ENCODE measurements around the gene KCNJ12.
A peak's percentile ranks its signal among the peaks of the same experiment; 100 is the strongest.
"Not testable (repeated sequence)": the region's sequence is repeated elsewhere in the genome, so short reads cannot be mapped to it uniquely, and the experiment has no call there.

Gene KCNJ12

DNA sequence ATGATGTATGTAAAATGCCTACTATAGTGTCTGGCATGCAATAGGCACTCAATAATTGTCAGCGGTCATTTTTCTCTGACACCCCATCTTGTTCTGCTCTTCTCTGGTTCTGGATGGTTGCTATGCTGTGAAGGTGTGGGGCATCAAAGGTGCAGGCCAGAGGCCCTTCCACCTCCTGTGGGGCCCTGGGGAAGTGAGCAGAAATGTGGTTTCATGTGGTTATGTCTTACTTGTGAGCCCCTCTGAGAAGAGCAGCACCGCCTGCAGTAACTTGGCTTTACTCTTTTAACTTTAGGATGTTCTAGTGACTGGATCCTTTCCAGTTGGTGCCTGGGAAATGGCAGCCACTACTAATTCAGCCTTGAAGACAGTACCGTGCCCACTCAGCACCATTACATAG lies 32.1 kb downstream of the KCNJ12 start:
- DNase-seq (ENCODE audit: low read depth), result not testable (repeated sequence)

DNA sequence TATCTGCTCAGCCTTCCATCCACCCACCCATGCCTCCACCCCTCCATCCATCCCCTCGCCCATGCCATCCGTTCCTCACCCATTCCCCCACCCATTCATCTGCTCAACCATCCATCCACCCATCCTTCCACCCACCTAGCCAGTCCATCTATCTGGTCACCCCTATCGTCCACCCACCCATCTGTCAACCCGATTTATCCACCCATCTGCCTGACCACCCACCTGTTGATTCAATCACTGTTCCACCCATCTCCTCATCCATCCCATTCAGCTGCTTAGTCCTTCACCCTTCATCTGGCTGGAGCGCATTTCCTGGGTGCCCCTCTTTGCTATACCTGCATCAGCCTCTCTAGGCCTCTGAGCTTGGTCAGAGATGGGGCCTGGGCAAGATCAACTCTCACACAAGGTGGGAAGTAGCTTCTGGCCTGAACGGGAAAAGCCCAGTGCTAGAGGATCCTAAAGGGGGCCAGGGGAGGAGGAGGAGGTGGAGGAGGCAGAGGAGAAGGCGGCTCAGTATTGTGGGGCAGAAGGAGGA lies 32.7 kb downstream of the KCNJ12 start:
- not testable (repeated sequence) for DNase-seq (ENCODE audit: low read depth)

DNA sequence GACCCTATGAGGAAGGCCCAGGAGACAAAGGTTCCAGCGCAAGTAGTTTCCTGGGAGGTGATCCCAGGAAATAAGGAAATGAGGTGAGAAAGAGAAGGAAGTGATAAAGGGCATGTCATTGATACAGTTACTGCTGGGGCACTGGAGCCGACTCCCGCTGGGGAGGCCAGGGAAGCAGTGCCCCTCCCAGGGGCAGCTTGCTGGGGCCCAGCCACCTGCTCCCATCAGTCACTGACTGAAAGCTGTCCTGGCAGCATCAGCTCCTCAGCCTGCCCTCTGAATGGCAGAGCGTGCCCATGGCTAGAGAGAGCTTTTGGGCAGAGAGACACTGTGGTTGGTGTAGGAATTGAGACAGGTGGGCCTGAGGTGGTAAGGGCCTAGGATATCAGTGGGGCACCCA lies 33.2 kb downstream of the KCNJ12 start:
- DNase-seq (ENCODE audit: low read depth), result not testable (repeated sequence)

DNA sequence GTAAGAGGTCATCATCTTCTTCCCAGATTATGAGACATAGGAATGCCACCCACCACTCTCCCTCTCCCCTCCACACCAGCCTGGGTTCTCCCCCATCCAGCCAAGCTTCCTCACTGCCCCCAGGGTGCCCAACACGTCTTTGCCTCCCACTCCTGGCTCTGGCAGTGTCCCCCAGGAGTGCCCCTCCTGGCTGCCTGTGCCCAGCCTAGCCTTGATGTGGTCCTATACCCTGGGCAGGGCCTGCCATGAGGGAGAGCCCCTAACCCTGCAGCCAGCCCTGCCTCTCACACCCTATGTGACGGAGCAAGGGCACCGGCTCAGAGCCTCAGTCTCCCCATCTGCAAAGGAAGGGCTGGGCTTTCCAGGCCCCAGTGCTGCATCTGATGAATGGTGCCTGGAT lies 33.8 kb downstream of the KCNJ12 start:
- DNase-seq (ENCODE audit: low read depth), result not testable (repeated sequence)

- not testable (repeated sequence) for DNase-seq (ENCODE audit: low read depth)
Observed at GRCh38 chr17:21410371-21410770, 34.2 kb downstream of the KCNJ12 start.

DNA sequence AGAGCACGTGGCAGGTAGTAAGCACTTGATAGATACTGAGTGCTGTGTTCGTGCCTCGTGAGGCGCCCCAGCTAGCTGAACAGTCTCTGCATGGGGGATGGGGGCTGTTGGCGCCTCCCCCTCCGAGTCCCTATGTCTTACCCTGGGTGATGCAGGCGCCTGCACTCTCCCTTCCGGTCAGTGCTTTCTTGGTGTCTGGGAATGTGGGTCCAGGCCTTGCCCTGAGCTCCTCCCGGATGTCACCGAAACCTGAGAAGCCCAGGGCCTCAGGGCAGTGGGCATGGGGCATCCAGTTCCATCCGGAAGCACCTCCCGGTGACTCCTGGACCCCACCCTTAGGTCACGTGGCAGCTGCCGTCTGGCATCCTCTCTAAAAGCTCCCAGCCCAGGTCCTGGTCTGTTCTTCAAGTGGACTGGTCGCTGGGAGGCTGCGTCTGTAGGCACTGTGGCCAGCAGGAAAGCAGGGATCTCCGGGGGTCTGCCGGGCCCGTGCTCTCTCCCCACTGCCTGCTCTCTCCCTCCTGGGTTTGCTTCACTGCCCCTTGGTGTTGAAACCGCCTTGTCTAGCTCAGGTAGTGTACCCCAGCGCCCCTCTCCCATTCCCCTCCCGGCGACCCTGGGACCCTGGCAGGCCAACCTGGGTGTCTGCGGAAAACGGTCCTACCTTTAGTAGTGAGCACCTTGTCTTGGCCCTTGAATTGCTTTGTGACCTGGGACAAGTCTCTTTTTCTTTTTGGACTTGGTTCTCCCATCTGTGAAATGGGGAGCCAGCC lies 34.9 kb downstream of the KCNJ12 start:
- DNase-seq (ENCODE audit: low read depth), result not testable (repeated sequence)

DNA sequence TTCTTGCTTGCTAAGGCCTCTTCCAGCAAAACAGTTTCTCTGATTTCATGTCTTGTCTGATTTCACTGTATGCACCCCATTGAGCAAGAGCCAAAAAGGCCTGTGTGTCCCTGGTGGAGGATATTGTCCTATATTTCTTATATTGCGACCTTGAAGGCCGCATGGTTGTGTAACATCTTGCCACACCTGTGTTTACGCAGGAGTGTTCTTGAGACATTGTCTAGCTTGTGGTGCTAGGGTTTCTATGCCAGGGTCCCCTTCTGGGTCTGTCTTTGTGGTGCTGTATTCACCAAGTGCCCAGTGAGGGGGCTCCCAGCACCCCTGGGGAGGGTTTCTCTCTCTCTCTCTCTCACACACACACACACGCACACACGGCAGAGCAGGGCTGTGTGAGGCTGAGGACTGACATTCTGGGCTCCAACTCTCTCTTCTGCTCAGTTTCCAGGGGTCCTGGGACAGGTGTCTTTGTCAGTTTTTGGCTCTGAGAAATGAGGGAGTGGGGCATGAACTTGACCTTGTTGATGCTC lies 35.6 kb downstream of the KCNJ12 start:
- DNase-seq (ENCODE audit: low read depth), result not testable (repeated sequence)

GRCh38 chr17:21412207-21412681 lies 36.1 kb downstream of the KCNJ12 start:
- DNase-seq (ENCODE audit: low read depth), result not testable (repeated sequence)

GRCh38 chr17:21413570-21414279 lies 37.6 kb downstream of the KCNJ12 start:
- DNase-seq (ENCODE audit: low read depth), result not testable (repeated sequence)

- DNase-seq (ENCODE audit: low read depth), result not testable (repeated sequence)
Observed at GRCh38 chr17:21414616-21415015, 38.5 kb downstream of the KCNJ12 start.

- DNase-seq (ENCODE audit: low read depth), result not testable (repeated sequence)
Observed at GRCh38 chr17:21415166-21415990, 39.2 kb downstream of the KCNJ12 start.

GRCh38 chr17:21416471-21416981 lies 40.4 kb downstream of the KCNJ12 start:
- DNase-seq (ENCODE audit: low read depth), result not testable (repeated sequence)

GRCh38 chr17:21417349-21417748 lies 41.2 kb downstream of the KCNJ12 start:
- not testable (repeated sequence) for DNase-seq (ENCODE audit: low read depth)

GRCh38 chr17:21417921-21418320 lies 41.8 kb downstream of the KCNJ12 start:
- DNase-seq (ENCODE audit: low read depth), result no peak

DNA sequence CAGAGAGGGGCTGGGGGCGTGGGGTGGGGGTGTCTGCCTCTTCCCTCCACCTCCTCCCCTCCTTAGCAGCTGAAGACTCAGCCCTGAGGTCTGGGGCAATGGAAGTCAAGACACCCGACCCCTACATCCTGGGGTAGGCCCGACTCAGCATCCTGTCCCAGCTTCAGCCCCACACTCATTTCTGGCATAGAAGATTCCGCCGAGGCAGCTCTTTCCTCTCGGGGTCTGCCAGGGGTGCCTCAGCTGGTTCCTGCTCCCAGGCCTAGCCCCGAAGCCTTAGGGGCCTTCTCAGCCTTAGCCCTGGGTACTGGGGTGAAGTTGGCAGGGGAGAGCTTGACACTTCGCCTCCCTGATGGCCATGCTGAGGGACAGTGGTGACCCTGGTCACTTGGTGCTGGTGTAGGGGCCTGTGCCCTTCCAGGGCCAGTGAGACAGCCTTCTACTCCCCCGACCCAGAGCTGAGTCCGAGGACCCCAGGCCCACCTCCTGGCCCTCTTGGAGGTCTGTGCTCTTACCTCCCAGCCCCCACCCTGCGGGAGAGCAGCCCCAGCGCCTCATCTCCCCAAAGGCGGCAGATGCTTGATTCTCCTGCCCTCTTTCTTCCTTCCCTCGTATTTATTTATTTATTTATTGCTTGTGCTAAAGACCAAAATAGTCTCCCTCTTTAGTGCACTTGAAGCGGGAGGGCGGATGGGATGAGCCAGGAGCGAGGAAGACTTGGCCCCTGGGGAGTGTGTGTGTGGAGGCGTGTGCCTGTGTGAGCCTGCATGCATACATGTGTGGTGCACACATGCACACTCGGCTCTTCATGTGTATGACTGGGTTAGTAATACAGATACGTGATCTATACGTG lies 42.5 kb downstream of the KCNJ12 start:
- DNase-seq (ENCODE audit: low read depth), result no peak

GRCh38 chr17:21419299-21420239 lies 43.4 kb downstream of the KCNJ12 start:
- peak; percentile 26 for DNase-seq (ENCODE audit: low read depth)

DNA sequence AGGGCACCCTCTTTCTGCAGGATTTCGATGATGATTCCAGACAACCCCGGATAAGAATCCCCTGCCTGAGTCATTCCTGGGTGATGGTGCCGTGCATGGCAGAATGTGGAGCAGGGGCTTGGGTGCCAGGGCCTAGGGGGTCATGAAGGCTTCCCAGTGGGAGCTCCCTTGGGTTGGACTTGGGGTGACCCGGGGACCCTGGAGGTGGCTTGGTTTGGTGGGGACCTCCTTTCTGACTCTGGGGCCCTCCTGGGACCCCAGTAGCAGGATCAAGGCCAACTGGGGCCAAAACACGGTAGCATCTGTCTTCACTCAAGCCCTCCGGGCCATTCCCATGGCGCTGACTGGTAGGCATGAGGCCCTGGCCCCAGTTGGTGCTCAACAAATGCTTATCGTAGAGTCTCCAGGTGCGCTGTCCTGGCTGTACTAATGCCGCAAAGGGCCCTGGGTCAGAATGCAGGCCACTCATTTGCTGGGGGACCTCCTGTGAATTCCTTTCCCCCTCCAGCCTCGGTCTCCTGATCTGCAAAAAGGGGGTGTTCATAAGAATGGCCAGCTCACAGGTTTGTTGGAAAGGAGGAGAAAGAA lies 44.4 kb downstream of the KCNJ12 start:
- not testable (repeated sequence) for DNase-seq (ENCODE audit: low read depth)

GRCh38 chr17:21421421-21422310 lies 45.5 kb downstream of the KCNJ12 start:
- DNase-seq (ENCODE audit: low read depth), result not testable (repeated sequence)

Measured in stimulated activated CD8-positive, alpha-beta memory T cell treated with anti-CD3 and anti-CD28 coated beads, Interleukin-4, amount 100 ng/mL, for 24 hours (primary cell).